LoVo (cell line): ENCODE measurements around the gene GJD3.
A peak's percentile ranks its signal among the peaks of the same experiment; 100 is the strongest.

Experiments
- DNase-seq: peaks from one replicate; pipeline ENCODE4 v3.0.0-alpha.2; 2016; ENCODE audit warnings: low spot score

Gene GJD3

GRCh38 chr17:40322358-40323315 lies 41.9 kb downstream of the GJD3 start:
- DNase-seq, result no peak

GRCh38 chr17:40321961-40322357 lies 42.6 kb downstream of the GJD3 start:
- DNase-seq, result no peak

GRCh38 chr17:40321524-40321929 lies 43.0 kb downstream of the GJD3 start:
- DNase-seq, result no peak

GRCh38 chr17:40320756-40321523 lies 43.6 kb downstream of the GJD3 start:
- DNase-seq, result no peak

- DNase-seq, result no peak
These were observed 44.6 kb downstream of the GJD3 start for GRCh38 chr17:40319651-40320540.

GRCh38 chr17:40318830-40319391 lies 45.6 kb downstream of the GJD3 start:
- no peak for DNase-seq

- DNase-seq, result peak; percentile 93
These were observed 46.4 kb downstream of the GJD3 start for GRCh38 chr17:40317880-40318829.

GRCh38 chr17:40317345-40317873 lies 47.1 kb downstream of the GJD3 start:
- DNase-seq, result peak; percentile 55

- DNase-seq, result no peak
These were observed 47.8 kb downstream of the GJD3 start for GRCh38 chr17:40316571-40317344.

GRCh38 chr17:40315678-40316570 lies 48.6 kb downstream of the GJD3 start:
- no peak for DNase-seq

GRCh38 chr17:40315206-40315605 lies 49.3 kb downstream of the GJD3 start:
- DNase-seq, result no peak

GRCh38 chr17:40314584-40314956 lies 50.0 kb downstream of the GJD3 start:
- peak; percentile 98 for DNase-seq

GRCh38 chr17:40313668-40314583 lies 50.6 kb downstream of the GJD3 start:
- no peak for DNase-seq
